ENCODE measurements around the gene ANG. TPM values are rescaled to one million over a fixed set of nuclear protein-coding genes. Genes with fewer than 3 reads are reported as not detected.

ANG gene
- total and polyA plus RNA-seq, 9 of the 15 experiments (the other 6 are each of a cell fraction or from before 2014, with no cell fraction given): 0.21 to 0.73 (median 0.34) TPM; not detected in 4

GRCh38 chr14:20679907-20680306 is 8.7 kb upstream of the ANG start:
- Histone ChIP-seq H3K9ac (ENCODE audit: insufficient read depth in 1 of 2, low read depth in 2 of 2, low read length in 2 of 2) (no peak overlapping the region), H3K36me3 (ENCODE audit: control insufficient read depth, insufficient read depth, low read length) (no peaks in the 10 kb centered on the region), H3K79me2 (ENCODE audit: control insufficient read depth, insufficient read depth, low read length) (no peaks in the 10 kb centered on the region), H3K4me3 (peak overlapping the region; percentile 75), H3K9me1 (ENCODE audit: control insufficient read depth, insufficient read depth, low read length) (no peaks in the 10 kb centered on the region), H3K27ac (ENCODE audit: extremely low read depth, low read depth, low read length) (no peak overlapping the region), H3K4me1 (replicated peaks in 1 of 2; ENCODE audit: control insufficient read depth in 2 of 2, insufficient read depth in 2 of 2, low read length in 2 of 2) (peaks cover 10 to 13% of the 10 kb centered on the region in 2 experiments; a peak in 3 of 5 replicates), H4K20me1 (replicated peaks; ENCODE audit: control insufficient read depth, insufficient read depth, low read length) (peaks cover 9% of the 10 kb centered on the region; the same call in 1 of the 2 replicates), H3K4me2 (ENCODE audit: insufficient read depth, low read length) (peak overlapping the region; percentile 94), H3K9me3 (replicated peaks; ENCODE audit: control insufficient read depth, insufficient read depth, low read depth, low read length) (no peaks in the 10 kb centered on the region), H3K27me3 (ENCODE audit: control insufficient read depth in 2 of 2, insufficient read depth in 2 of 2, low read length in 2 of 2) (no peaks in the 10 kb centered on the region), H2AFZ (ENCODE audit: low read depth, low read length) (peak overlapping the region; percentile 92)
- FAIRE-seq (peak; percentile 26), ATAC-seq (no peak), DNase-seq (ENCODE audit: extremely low read depth in 1 of 4, low spot score in 3 of 4) (peak; percentile 52 to 64 (median 58))
- ChIA-PET CTCF (ENCODE audit: low intra/inter-chr PET ratio) (no interaction called here), POLR2A (interaction anchor here (1.2 kb wide), 1 partner anchor 65 kb away, joined by 3 read pairs; no protein-coding TSS in a partner anchor)
- intact Hi-C loops (cut with micrococcal nuclease) (loop anchor here (5.0 kb wide), 1 partner anchor 338 kb away; the partner anchor contains the start of gene PARP2), in situ Hi-C loops (cut with MboI) (loop anchor here (5.0 kb wide), 1 partner anchor 48 kb away; no protein-coding TSS in a partner anchor)
- BruUV-seq (replicated peaks): no TSS peak
- whole genome bisulfite sequencing (ENCODE audit: insufficient coverage, low coverage, missing lambda C conversion rate): 13% methylated on average over 1 of the region's 1 CpG
- TF ChIP-seq, protein P1, sequence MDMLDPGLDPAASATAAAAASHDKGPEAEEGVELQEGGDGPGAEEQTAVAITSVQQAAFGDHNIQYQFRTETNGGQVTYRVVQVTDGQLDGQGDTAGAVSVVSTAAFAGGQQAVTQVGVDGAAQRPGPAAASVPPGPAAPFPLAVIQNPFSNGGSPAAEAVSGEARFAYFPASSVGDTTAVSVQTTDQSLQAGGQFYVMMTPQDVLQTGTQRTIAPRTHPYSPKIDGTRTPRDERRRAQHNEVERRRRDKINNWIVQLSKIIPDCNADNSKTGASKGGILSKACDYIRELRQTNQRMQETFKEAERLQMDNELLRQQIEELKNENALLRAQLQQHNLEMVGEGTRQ (CRISPR knock-in tag; IDR thresholded peaks at IDR 0.05): peak; percentile 97
- TF ChIP-seq ZBTB17 (CRISPR knock-in tag; IDR thresholded peaks at IDR 0.05) (no peak), ZNF76 (CRISPR knock-in tag; IDR thresholded peaks at IDR 0.05; ENCODE audit: borderline replicate concordance) (no peak), RBM25 (IDR thresholded peaks at IDR 0.05; ENCODE audit: low read depth, low read length, severe bottlenecking) (peak; percentile 63), ZNF146 (CRISPR knock-in tag; IDR thresholded peaks at IDR 0.05; ENCODE audit: unreplicated experiment) (no peak), CBFA2T2 (conservative IDR thresholded peaks at IDR 0.05) (peak; percentile 51), FOS (IDR thresholded peaks at IDR 0.05; ENCODE audit: extremely low read depth, insufficient read length) (peak; percentile 62), RAD51 (IDR thresholded peaks at IDR 0.05; ENCODE audit: borderline replicate concordance, low read depth) (peak; percentile 91)
- TF ChIP-seq, protein P2, sequence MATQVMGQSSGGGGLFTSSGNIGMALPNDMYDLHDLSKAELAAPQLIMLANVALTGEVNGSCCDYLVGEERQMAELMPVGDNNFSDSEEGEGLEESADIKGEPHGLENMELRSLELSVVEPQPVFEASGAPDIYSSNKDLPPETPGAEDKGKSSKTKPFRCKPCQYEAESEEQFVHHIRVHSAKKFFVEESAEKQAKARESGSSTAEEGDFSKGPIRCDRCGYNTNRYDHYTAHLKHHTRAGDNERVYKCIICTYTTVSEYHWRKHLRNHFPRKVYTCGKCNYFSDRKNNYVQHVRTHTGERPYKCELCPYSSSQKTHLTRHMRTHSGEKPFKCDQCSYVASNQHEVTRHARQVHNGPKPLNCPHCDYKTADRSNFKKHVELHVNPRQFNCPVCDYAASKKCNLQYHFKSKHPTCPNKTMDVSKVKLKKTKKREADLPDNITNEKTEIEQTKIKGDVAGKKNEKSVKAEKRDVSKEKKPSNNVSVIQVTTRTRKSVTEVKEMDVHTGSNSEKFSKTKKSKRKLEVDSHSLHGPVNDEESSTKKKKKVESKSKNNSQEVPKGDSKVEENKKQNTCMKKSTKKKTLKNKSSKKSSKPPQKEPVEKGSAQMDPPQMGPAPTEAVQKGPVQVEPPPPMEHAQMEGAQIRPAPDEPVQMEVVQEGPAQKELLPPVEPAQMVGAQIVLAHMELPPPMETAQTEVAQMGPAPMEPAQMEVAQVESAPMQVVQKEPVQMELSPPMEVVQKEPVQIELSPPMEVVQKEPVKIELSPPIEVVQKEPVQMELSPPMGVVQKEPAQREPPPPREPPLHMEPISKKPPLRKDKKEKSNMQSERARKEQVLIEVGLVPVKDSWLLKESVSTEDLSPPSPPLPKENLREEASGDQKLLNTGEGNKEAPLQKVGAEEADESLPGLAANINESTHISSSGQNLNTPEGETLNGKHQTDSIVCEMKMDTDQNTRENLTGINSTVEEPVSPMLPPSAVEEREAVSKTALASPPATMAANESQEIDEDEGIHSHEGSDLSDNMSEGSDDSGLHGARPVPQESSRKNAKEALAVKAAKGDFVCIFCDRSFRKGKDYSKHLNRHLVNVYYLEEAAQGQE (IDR thresholded peaks at IDR 0.05; ENCODE audit: borderline replicate concordance): peak; percentile 55
- TF ChIP-seq, protein P2 (CRISPR knock-in tag; IDR thresholded peaks at IDR 0.05; ENCODE audit: low read depth): no peak
- TF ChIP-seq, protein P3, sequence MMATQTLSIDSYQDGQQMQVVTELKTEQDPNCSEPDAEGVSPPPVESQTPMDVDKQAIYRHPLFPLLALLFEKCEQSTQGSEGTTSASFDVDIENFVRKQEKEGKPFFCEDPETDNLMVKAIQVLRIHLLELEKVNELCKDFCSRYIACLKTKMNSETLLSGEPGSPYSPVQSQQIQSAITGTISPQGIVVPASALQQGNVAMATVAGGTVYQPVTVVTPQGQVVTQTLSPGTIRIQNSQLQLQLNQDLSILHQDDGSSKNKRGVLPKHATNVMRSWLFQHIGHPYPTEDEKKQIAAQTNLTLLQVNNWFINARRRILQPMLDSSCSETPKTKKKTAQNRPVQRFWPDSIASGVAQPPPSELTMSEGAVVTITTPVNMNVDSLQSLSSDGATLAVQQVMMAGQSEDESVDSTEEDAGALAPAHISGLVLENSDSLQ (IDR thresholded peaks at IDR 0.05): no peak
- TF ChIP-seq, protein P4, sequence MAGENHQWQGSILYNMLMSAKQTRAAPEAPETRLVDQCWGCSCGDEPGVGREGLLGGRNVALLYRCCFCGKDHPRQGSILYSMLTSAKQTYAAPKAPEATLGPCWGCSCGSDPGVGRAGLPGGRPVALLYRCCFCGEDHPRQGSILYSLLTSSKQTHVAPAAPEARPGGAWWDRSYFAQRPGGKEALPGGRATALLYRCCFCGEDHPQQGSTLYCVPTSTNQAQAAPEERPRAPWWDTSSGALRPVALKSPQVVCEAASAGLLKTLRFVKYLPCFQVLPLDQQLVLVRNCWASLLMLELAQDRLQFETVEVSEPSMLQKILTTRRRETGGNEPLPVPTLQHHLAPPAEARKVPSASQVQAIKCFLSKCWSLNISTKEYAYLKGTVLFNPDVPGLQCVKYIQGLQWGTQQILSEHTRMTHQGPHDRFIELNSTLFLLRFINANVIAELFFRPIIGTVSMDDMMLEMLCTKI (IDR thresholded peaks at IDR 0.05; ENCODE audit: partially characterized antibody): no peak
